HEK293 (cell line): Measurements from ENCODE around the gene ZNF609.

Experiments
- BCL11A ChIP-seq: fragments of 450-650 bp; formaldehyde crosslinking; IDR thresholded peaks from 2 replicates; pipeline ENCODE4 v1.5.1; 2016; ENCODE audit warnings: low read depth, missing biosample characterization, missing genetic modification characterization
- HOXA7 ChIP-seq: sonication (generic); formaldehyde crosslinking; IDR thresholded peaks from 2 replicates; pipeline ENCODE4 v1.8.1; 2022; ENCODE audit warnings: missing genetic modification reagents, borderline replicate concordance
- SP2 ChIP-seq: fragments of 450-650 bp; formaldehyde crosslinking; IDR thresholded peaks from 2 replicates; pipeline ENCODE4 v1.5.1; 2016; ENCODE audit warnings: missing biosample characterization, missing genetic modification characterization
- ZNF146 ChIP-seq: fragments of 450-650 bp; formaldehyde crosslinking; IDR thresholded peaks from 2 replicates; pipeline ENCODE4 v1.5.1; 2016; ENCODE audit warnings: missing biosample characterization, missing genetic modification characterization
- ZNF660 ChIP-seq: fragments of 450-650 bp; IDR thresholded peaks from 2 replicates; pipeline ENCODE4 v1.5.1; 2018; ENCODE audit warnings: missing biosample characterization, mild to moderate bottlenecking, missing genetic modification characterization
- TF ChIP-seq, protein P1 (sequence below): fragments of 450-650 bp; formaldehyde crosslinking; IDR thresholded peaks from 2 replicates; pipeline ENCODE4 v1.5.1; 2016; ENCODE audit warnings: missing biosample characterization, missing genetic modification characterization
- TF ChIP-seq, protein P2 (sequence below): fragments of 450-650 bp; formaldehyde crosslinking; IDR thresholded peaks from 2 replicates; pipeline ENCODE4 v1.5.1; 2016; ENCODE audit warnings: missing biosample characterization, missing genetic modification characterization
- TF ChIP-seq, protein P3 (sequence below): fragments of 450-650 bp; formaldehyde crosslinking; IDR thresholded peaks from 2 replicates; pipeline ENCODE4 v1.5.1; 2016; ENCODE audit warnings: missing biosample characterization, missing genetic modification characterization, low read depth

- TF ChIP-seq ZNF146 (tag by site-specific recombination) (no peak), HOXA7 (CRISPR knock-in tag) (no peak), BCL11A (tag by site-specific recombination) (no peak), SP2 (tag by site-specific recombination) (no peak), ZNF660 (no peak)
- TF ChIP-seq, protein P1, sequence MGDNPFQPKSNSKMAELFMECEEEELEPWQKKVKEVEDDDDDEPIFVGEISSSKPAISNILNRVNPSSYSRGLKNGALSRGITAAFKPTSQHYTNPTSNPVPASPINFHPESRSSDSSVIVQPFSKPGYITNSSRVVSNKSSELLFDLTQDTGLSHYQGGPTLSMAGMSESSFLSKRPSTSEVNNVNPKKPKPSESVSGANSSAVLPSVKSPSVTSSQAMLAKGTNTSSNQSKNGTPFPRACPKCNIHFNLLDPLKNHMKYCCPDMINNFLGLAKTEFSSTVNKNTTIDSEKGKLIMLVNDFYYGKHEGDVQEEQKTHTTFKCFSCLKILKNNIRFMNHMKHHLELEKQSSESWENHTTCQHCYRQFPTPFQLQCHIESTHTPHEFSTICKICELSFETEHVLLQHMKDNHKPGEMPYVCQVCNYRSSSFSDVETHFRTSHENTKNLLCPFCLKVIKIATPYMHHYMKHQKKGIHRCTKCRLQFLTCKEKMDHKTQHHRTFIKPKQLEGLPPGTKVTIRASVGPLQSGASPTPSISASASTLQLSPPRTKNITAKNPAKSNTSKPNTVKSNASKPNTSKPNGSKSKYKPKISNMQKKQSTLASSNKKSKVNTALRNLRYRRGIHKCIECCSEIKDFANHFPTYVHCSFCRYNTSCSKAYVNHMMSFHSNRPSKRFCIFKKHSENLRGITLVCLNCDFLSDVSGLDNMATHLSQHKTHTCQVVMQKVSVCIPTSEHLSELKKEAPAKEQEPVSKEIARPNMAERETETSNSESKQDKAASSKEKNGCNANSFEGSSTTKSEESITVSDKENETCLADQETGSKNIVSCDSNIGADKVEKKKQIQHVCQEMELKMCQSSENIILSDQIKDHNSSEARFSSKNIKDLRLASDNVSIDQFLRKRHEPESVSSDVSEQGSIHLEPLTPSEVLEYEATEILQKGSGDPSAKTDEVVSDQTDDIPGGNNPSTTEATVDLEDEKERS = no peak
- TF ChIP-seq, protein P2, sequence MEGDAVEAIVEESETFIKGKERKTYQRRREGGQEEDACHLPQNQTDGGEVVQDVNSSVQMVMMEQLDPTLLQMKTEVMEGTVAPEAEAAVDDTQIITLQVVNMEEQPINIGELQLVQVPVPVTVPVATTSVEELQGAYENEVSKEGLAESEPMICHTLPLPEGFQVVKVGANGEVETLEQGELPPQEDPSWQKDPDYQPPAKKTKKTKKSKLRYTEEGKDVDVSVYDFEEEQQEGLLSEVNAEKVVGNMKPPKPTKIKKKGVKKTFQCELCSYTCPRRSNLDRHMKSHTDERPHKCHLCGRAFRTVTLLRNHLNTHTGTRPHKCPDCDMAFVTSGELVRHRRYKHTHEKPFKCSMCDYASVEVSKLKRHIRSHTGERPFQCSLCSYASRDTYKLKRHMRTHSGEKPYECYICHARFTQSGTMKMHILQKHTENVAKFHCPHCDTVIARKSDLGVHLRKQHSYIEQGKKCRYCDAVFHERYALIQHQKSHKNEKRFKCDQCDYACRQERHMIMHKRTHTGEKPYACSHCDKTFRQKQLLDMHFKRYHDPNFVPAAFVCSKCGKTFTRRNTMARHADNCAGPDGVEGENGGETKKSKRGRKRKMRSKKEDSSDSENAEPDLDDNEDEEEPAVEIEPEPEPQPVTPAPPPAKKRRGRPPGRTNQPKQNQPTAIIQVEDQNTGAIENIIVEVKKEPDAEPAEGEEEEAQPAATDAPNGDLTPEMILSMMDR (tag by site-specific recombination) = no peak
- TF ChIP-seq, protein P3, sequence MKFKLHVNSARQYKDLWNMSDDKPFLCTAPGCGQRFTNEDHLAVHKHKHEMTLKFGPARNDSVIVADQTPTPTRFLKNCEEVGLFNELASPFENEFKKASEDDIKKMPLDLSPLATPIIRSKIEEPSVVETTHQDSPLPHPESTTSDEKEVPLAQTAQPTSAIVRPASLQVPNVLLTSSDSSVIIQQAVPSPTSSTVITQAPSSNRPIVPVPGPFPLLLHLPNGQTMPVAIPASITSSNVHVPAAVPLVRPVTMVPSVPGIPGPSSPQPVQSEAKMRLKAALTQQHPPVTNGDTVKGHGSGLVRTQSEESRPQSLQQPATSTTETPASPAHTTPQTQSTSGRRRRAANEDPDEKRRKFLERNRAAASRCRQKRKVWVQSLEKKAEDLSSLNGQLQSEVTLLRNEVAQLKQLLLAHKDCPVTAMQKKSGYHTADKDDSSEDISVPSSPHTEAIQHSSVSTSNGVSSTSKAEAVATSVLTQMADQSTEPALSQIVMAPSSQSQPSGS (tag by site-specific recombination) = no peak
Observed at GRCh38 chr15:64683378-64683777, 223.0 kb downstream of the ZNF609 start.
